ENCODE data around the gene KMT5C. TPM values are rescaled to one million over a fixed set of nuclear protein-coding genes. Genes with fewer than 3 reads are reported as not detected.
A peak's percentile ranks its signal among the peaks of the same experiment; 100 is the strongest.

Gene KMT5C
- polyA plus RNA-seq, 3 donors = 0.89 to 26.9 (median 1.5) TPM

GRCh38 chr19:55382522-55383054 lies 42.9 kb downstream of the KMT5C start:
- Histone ChIP-seq H3K4me2 (replicated peaks; ENCODE audit: extremely low read depth, low read length, poor library complexity, severe bottlenecking) (no peak overlapping the region), H2AFZ (ENCODE audit: insufficient read depth, low read depth, low read length, poor library complexity, severe bottlenecking) (no peak overlapping the region), H3K79me2 (ENCODE audit: insufficient read depth, low read length) (peaks cover 18% of the 10 kb centered on the region), H3K9ac (ENCODE audit: insufficient read depth, low read length, poor library complexity, severe bottlenecking) (no peak overlapping the region), H3K4me1 (ENCODE audit: control insufficient read depth in 1 of 2, insufficient read depth in 2 of 2, low read length in 2 of 2) (peaks cover 32 to 37% of the 10 kb centered on the region in 2 donors), H3K36me3 (replicated peaks in 1 of 2; ENCODE audit: control insufficient read depth in 1 of 2, insufficient read depth in 2 of 2, low read length in 2 of 2) (peaks cover 5 to 6% of the 10 kb centered on the region in 2 donors), H3K4me3 (replicated peaks in 1 of 3; ENCODE audit: low read depth in 2 of 3, low read length in 3 of 3) (no peak overlapping the region), H3K27me3 (ENCODE audit: control insufficient read depth in 2 of 2, insufficient read depth in 2 of 2, low read length in 2 of 2) (peaks cover 0 to 8% of the 10 kb centered on the region in 2 donors), H4K20me1 (ENCODE audit: insufficient read depth, low read length) (peaks cover 18% of the 10 kb centered on the region), H3K27ac (ENCODE audit: low read depth in 1 of 2, low read length in 2 of 2) (no peak overlapping the region), H3K9me3 (replicated peaks in 1 of 2; ENCODE audit: control insufficient read depth in 1 of 2, insufficient read depth in 1 of 2, low read length in 2 of 2) (no peaks in the 10 kb centered on the region)
- peaks cover 13 to 24% (median 23%) of the 10 kb centered on the region in 3 donors for H3K27me3 Mint-ChIP-seq (ENCODE audit: low read depth in 3 of 3)
- 100% methylated on average over 2 of the region's 3 CpGs for WGBS (ENCODE audit: insufficient coverage)
- H3K9me3 Mint-ChIP-seq = peaks cover 0 to 3% (median 0%) of the 10 kb centered on the region in 7 donors
- H3K4me3 Mint-ChIP-seq = peak overlapping the region; percentile 79 to 88
- no peak overlapping the region for H3K27ac Mint-ChIP-seq
- no peak for TF ChIP-seq CTCF (IDR thresholded peaks at IDR 0.05)
- DNase-seq = no peak
- H3K4me1 Mint-ChIP-seq = peaks cover 34% of the 10 kb centered on the region
- intact Hi-C loops (cut with micrococcal nuclease) = loop anchor here (5.0 kb wide), 4 partner anchors 40 to 90 kb away; no protein-coding TSS in a partner anchor
- peaks cover 10 to 15% of the 10 kb centered on the region in 2 donors for H3K36me3 Mint-ChIP-seq

GRCh38 chr19:55383279-55384130 lies 43.8 kb downstream of the KMT5C start:
- peak overlapping the region; percentile 19 to 92 (median 27) for H3K4me3 ChIP-seq (replicated peaks in 1 of 3; ENCODE audit: low read depth in 2 of 3, low read length in 3 of 3)
- intact Hi-C loops (cut with micrococcal nuclease) = loop anchor here (2.0 to 5.0 kb wide), 5 partner anchors 41 to 91 kb away; partner anchors contain the start of gene KMT5C (in 1 of the 2)
- H3K9me3 ChIP-seq (replicated peaks in 1 of 2; ENCODE audit: control insufficient read depth in 1 of 2, insufficient read depth in 1 of 2, low read length in 2 of 2) = no peaks in the 10 kb centered on the region
- Mint-ChIP-seq H3K36me3 (peaks cover 19 to 24% of the 10 kb centered on the region in 2 donors), H3K4me1 (peaks cover 43% of the 10 kb centered on the region), H3K4me3 (peak overlapping the region; percentile 79 to 88), H3K27ac (peak overlapping the region in 4 of 7 donors; percentile 50 to 79 (median 56)), H3K9me3 (peaks cover 0 to 3% (median 0%) of the 10 kb centered on the region in 7 donors), H3K27me3 (ENCODE audit: low read depth in 3 of 3) (peaks cover 7 to 20% (median 13%) of the 10 kb centered on the region in 3 donors)
- H3K4me2 ChIP-seq (replicated peaks; ENCODE audit: extremely low read depth, low read length, poor library complexity, severe bottlenecking) = peak overlapping the region; percentile 99
- TF ChIP-seq CTCF (IDR thresholded peaks at IDR 0.05) = no peak
- peaks cover 41 to 46% of the 10 kb centered on the region in 2 donors for H3K4me1 ChIP-seq (ENCODE audit: control insufficient read depth in 1 of 2, insufficient read depth in 2 of 2, low read length in 2 of 2)
- peak overlapping the region; percentile 90 for H2AFZ ChIP-seq (ENCODE audit: insufficient read depth, low read depth, low read length, poor library complexity, severe bottlenecking)
- peaks cover 27% of the 10 kb centered on the region for H3K79me2 ChIP-seq (ENCODE audit: insufficient read depth, low read length)
- 1% methylated on average over 79 of the region's 88 CpGs for WGBS (ENCODE audit: insufficient coverage)
- H3K36me3 ChIP-seq (replicated peaks in 1 of 2; ENCODE audit: control insufficient read depth in 1 of 2, insufficient read depth in 2 of 2, low read length in 2 of 2) = peaks cover 14 to 15% of the 10 kb centered on the region in 2 donors
- peaks cover 27% of the 10 kb centered on the region for H4K20me1 ChIP-seq (ENCODE audit: insufficient read depth, low read length)
- peaks cover 0 to 2% of the 10 kb centered on the region in 2 donors for H3K27me3 ChIP-seq (ENCODE audit: control insufficient read depth in 2 of 2, insufficient read depth in 2 of 2, low read length in 2 of 2)
- DNase-seq = peak; percentile 44 to 55 (median 46)
- H3K27ac ChIP-seq (ENCODE audit: low read depth in 1 of 2, low read length in 2 of 2) = no peak overlapping the region
- H3K9ac ChIP-seq (ENCODE audit: insufficient read depth, low read length, poor library complexity, severe bottlenecking) = peak overlapping the region; percentile 83
